Stimulated activated CD4-positive, alpha-beta T cell treated with anti-CD3 and anti-CD28 coated beads, Interleukin-4, amount 100 ng/mL, for 24 hours (primary cell): ENCODE results near the gene DHRS4.

Source experiments
- DNase-seq: peaks from one replicate; pipeline ENCODE4 v3.0.0-alpha.2; 2020

Gene DHRS4

DNA sequence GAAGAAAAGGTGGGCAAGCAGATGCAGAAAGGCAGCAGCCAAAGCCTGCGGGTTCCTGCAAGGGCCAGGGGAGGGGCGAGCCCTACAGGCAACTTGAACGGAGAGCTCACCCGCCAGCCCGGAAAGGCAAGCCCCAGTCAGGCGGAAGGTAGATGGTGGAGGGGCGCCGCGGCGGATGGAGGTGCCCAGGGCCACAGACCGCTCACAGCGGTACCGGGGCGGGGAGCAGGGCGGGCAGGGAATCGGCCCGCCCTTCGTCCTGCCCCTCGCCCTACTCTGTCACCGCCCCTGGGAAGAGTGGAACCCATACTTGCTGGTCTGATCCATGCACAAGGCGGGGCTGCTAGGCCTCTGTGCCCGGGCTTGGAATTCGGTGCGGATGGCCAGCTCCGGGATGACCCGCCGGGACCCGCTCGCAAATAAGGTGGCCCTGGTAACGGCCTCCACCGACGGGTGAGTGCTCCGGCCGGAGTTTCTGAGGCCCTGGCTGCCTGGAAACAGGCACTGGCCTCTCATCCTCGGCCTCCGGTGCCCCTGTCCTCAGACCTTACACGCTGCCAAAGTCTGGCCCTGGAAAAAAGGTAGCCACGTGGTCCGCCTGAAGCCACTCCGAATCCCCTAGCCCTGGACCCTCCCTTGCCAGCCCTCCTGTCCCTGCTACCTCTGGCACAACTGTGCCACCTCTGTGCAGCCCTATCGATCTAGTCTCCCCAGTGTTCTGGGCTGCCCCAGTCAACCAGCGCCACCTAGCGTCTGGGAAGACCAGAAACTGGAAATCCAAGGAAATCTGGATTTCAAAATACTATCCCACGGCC lies at the start of gene DHRS4:
DHRS4 (plus strand) TSS at position 307 of the 815 bp plus-strand sequence; CDS start at position 326, 19 bp downstream.
- peak; percentile 83 for DNase-seq

DNA sequence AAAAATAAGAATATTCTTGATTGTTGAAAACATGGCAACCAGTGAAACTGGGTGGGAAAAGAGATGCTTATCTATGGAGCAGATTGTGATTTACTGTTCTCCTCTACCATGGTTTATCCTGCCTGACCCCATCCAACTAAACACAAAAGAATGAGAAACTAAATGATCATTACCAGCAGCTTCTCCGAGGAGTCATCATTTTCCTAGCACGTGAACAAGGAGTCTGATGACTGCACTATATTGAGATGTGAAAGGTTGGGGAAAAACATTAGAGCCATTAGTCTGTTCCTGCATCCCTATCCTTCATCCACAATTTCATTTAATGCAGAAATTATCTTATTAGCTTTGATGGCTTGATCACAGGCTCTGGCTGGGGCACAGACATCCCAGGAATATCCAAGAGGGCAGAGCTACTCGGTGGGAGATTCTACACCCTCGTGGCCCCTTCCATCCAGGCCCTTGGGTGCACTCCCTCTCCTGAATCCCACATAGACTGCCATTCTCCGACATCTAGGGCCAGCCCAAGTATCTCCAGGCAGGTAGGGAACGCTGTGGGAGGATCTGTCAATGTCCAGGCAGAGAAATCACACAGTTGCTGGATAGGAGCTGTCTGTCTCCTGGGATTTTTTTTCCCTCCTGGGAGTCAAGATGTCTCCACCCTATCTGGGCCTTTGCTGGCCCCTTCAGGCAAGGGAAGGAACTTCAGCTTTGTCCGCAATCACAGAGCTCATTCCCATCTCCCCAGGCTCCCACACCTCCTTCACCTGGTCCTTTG lies 43.3 kb upstream of the DHRS4 start:
- peak; percentile 8 for DNase-seq

GRCh38 chr14:23910876-23911210 lies 42.7 kb upstream of the DHRS4 start:
- no peak for DNase-seq

DNA sequence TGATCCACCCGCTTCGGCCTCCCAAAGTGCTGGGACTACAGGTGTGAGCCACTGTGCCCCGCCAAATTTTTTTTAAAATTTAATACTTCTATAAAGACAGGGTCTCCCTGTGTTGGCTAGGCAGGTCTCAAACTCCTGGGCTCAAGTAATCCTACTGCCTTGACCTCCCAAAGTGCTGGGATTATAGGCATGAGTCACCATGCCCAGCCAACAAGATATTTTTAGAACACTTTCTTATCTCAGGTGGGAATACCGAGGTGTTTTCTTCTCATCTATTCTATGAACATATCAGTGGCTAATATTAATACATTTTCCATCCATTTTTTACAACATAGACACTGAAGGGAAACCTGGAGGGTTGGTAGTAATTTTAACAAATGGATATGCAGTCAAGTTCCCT lies 38.0 kb upstream of the DHRS4 start:
- no peak for DNase-seq

DNA sequence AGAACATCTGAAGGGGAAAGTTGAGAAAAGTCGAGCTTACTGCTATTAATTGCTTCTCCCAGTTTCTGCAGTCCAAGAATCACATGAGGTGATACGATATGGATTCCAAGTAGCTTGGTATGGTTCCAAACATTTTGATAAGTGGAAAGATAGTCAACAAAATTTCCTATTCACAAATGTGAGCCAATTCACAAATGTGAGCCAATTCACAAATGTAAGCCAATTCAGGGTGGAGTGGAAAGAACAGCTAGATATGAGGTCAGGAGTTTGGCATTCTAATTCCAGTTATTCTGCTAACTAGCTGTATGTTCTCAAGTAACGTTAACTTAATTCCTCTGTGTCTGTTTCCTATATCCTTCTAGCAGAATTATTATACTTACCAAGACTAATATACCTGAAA lies 37.6 kb upstream of the DHRS4 start:
- no peak for DNase-seq

DNA sequence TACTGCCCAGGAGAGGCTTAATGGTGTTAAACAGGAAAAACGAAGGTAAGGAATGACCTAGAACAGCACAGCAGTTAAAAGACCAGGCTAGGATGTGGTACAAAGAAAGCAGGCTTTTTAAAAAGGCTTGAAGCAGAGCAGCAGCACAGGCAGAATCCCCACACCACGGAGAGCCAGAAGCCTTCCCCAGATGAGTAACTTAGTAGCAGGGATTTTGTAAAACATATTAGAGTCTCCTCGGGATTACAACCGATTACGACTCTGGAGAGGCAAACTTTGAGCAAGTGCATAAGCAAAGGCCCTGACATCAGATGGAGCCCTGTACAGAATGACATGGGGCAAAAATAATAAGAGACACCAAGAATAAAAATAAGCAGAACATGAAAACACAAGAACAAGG lies 37.1 kb upstream of the DHRS4 start:
- DNase-seq = no peak

DNA sequence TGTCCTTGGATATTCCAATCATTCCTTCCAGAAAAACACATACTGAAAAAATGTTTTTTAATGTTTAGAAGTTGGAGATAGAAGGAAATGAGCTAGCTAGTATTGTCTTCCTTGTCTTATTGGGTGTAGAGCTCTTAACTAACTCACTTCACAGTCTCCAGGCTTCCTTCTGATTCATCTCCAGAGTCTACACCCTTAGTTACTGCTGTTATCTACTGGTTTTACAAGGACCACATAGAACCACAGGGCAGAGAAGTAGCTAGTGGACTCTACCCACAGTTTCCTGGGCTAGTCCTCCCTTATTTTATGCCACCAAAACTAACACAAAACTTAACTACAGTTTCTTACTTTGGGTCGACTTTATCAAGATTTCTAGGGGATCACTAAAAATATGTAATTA lies 31.0 kb upstream of the DHRS4 start:
- no peak for DNase-seq

- DNase-seq = no peak
Observed at GRCh38 chr14:23925523-23926075, 28.0 kb upstream of the DHRS4 start.

DNA sequence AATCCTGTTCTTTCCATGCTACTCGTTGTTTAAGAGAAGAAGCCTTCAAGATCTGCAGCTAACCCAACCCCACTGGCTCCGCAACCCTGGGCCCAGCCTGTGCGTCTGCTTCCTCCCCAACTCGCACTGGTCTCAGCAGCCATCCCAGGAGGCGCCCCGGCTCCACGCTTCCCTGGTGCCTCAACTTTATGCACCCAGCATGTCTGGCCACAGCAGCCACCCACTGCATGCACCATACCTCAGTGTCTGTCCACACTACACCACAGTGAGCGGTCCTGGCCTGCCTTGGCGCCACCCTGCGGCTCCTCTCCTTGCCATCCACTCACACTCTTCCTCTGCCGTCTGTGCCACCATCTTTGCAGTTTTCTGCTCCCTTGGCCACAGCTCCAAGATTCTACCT lies 27.0 kb upstream of the DHRS4 start:
- no peak for DNase-seq

DNA sequence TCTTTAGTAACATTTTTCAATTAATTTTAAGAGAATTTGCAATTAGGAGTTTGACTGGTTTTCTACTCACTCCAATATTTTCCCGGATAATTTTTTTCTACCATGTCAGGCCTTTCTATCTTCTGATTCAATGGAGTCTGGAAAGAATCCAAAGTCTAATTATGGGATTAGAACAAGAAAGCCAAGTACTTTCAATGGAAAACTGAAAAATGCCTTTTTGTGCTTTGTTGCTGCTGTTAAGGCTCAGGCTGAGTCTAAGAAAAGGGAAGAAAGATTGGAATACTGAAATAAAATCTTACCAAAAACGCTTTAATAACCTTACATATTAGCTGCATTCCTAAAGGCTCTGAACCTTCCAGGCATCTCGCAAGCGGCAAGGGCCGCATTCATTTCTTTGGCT lies 24.4 kb upstream of the DHRS4 start:
- no peak for DNase-seq

- peak; percentile 89 for DNase-seq
Observed at GRCh38 chr14:23929822-23930294, 23.7 kb upstream of the DHRS4 start.

DNA sequence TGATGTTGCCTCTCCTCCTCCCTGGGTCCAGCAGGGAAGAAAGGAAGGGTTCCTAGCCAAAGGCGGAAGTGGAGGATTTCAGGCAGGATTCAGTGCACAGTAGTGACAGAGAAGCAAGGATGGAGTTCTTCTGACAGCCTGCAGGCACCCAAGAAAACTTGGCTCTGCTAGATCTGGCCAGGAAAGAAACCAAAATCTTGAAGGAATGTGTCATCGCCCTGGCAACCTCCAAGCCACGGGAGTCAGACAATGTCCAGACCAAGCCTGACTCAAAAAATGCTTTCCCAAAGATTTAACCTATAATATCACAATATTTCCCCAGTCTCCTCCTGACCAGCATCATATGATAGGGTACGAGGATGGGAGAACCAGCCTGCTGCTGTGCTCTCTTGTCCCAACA lies 22.8 kb upstream of the DHRS4 start:
- DNase-seq = no peak

DNA sequence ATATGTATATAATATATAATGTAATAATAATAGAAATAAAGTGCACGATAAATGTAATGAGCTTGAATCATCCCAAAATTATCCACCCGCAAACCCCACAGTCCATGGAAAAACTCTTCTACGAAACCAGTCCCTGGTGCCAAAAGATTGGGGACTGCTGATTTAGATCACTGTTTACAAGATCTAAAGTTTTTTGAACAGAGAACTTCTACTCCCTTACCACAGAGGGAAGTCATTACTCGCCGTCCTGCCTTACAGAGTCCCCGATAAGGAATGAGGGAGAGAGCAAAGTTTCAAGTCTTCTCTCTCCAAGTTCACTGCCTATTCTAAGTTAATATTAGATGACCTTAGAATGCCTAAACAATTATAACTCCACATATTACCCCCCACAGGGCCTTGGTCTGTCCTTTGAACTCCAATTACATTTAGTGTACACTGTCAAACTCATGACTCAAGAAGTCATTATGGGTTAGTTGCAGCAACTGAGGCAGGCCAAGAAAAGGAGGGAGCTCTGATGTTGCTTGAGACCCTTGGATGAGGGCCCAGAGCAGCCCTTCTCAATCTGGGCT lies 21.8 kb upstream of the DHRS4 start:
- no peak for DNase-seq

GRCh38 chr14:23932639-23933038 lies 20.9 kb upstream of the DHRS4 start:
- DNase-seq = no peak

DNA sequence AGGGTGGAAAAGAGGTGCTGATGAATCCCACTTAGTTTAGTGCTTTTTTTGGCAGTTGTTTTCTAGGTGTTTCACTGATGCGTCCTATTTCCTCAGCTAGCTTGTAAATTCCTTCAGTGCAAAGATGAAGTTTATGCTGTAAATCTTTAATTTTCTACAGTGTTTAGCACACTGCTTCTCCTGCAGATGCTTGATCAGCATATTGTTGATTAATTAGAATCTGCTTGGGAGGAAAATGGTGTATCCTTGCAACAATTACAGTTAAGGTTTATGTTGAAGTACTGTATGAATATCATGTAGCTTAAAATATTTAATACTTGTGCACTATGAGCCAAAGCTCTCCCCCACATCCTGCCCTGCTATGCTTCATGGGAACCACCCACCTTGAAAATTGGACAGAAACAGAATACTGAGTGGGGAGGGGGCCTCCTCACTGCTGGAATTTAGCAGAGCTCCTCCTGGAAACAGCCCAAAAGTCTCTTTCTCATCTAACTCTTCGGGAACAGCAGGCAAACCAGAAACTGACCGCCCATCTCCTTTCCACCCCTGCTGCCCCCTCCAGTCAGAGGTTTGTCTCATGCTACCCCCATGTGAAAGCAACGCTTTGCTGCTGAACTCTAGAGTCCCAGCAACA lies 20.3 kb upstream of the DHRS4 start:
- DNase-seq = no peak

DNA sequence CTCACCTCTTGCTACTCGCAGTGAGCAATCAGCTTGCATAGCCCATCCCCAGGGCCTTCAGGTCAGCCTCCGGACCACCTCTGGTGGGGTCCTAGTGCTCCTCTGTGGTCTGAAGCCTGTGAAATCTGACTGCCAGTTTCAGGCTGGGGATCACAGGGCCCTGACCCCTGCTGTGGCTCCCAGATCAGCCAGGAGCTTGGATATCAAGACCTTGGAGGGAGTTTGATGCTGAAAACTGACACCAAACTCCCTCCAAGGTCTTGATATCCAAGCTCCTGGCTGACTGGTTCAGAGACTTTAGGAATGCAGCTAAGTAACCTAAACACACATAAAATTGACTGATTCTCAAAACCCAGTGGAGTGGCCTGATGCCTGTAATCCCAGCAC lies 19.8 kb upstream of the DHRS4 start:
- no peak for DNase-seq

GRCh38 chr14:23935158-23935557 lies 18.4 kb upstream of the DHRS4 start:
- no peak for DNase-seq

- DNase-seq = no peak
Observed at GRCh38 chr14:23936084-23936829, 17.3 kb upstream of the DHRS4 start.

GRCh38 chr14:23937203-23937602 lies 16.4 kb upstream of the DHRS4 start:
- no peak for DNase-seq

DNA sequence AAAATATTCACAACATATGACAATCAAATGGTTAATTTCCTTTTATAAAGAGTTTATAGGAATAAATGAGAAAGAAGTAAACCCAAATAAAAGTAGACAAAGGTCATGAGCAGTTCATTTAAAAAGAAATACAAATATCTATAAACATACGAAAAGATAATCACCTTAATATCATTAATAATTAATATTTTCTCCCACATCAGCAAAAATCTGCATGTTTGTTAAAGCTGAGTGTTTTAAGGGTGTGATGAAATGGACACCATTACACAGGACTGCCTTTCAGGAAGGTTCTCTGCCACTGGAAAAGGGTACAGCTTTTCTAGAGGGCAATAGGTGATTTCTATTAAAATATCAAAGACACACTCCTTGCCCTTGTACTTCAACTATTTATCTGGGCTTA lies 14.7 kb upstream of the DHRS4 start:
- no peak for DNase-seq

- no peak for DNase-seq
Observed at GRCh38 chr14:23939607-23940326, 13.8 kb upstream of the DHRS4 start.

- no peak for DNase-seq
Observed at GRCh38 chr14:23941230-23941629, 12.3 kb upstream of the DHRS4 start.
